ENCODE measurements around the gene SETBP1.
A peak's percentile ranks its signal among the peaks of the same experiment; 100 is the strongest.

SETBP1 gene

GRCh38 chr18:44889111-44889510 is 208.4 kb downstream of the SETBP1 start:
- H3K4me3 ChIP-seq (ENCODE audit: low read depth, low read length) = no peak overlapping the region
- DNase-seq (ENCODE audit: low read depth) = no peak
- no peak for TF ChIP-seq CTCF (IDR thresholded peaks at IDR 0.05; ENCODE audit: control insufficient read depth, extremely low read depth, insufficient read depth)

- H3K4me3 ChIP-seq (ENCODE audit: low read depth, low read length) = no peak overlapping the region
- no peak for DNase-seq (ENCODE audit: low read depth)
- no peak for TF ChIP-seq CTCF (IDR thresholded peaks at IDR 0.05; ENCODE audit: control insufficient read depth, extremely low read depth, insufficient read depth)
Observed at GRCh38 chr18:44893045-44893706, 212.5 kb downstream of the SETBP1 start.

- TF ChIP-seq CTCF (IDR thresholded peaks at IDR 0.05; ENCODE audit: control insufficient read depth, extremely low read depth, insufficient read depth) = no peak
- DNase-seq (ENCODE audit: low read depth) = no peak
- H3K4me3 ChIP-seq (ENCODE audit: low read depth, low read length) = no peak overlapping the region
Observed at GRCh38 chr18:44893966-44894365, 213.3 kb downstream of the SETBP1 start.

GRCh38 chr18:44895176-44895798 is 214.6 kb downstream of the SETBP1 start:
- peak; percentile 72 for DNase-seq (ENCODE audit: low read depth)
- no peak overlapping the region for H3K4me3 ChIP-seq (ENCODE audit: low read depth, low read length)
- TF ChIP-seq CTCF (IDR thresholded peaks at IDR 0.05; ENCODE audit: control insufficient read depth, extremely low read depth, insufficient read depth) = peak; percentile 75

GRCh38 chr18:44896846-44897245 is 216.2 kb downstream of the SETBP1 start:
- H3K4me3 ChIP-seq (ENCODE audit: low read depth, low read length) = no peak overlapping the region
- no peak for TF ChIP-seq CTCF (IDR thresholded peaks at IDR 0.05; ENCODE audit: control insufficient read depth, extremely low read depth, insufficient read depth)
- DNase-seq (ENCODE audit: low read depth) = no peak

- no peak for DNase-seq (ENCODE audit: low read depth)
- no peak for TF ChIP-seq CTCF (IDR thresholded peaks at IDR 0.05; ENCODE audit: control insufficient read depth, extremely low read depth, insufficient read depth)
Observed at GRCh38 chr18:44897411-44897810, 216.7 kb downstream of the SETBP1 start.

GRCh38 chr18:44897816-44898215 is 217.1 kb downstream of the SETBP1 start:
- DNase-seq (ENCODE audit: low read depth) = no peak
- TF ChIP-seq CTCF (IDR thresholded peaks at IDR 0.05; ENCODE audit: control insufficient read depth, extremely low read depth, insufficient read depth) = no peak
- H3K4me3 ChIP-seq (ENCODE audit: low read depth, low read length) = no peak overlapping the region

More at GRCh38 chr18:44897411-44897810, 216.7 kb downstream of the SETBP1 start:
- H3K4me3 ChIP-seq (ENCODE audit: low read depth, low read length) = no peak overlapping the region
